Adrenal gland (tissue), 5 donors: ENCODE results near the gene NRXN2.

ENCODE experiments used
- POLR2A ChIP-seq, 2 donors: fragments of 450-650 bp; IDR thresholded peaks; one replicate each; pipeline ENCODE4 v1.6.1; 2017; ENCODE audit warnings: antibody characterized with exemption in 2 of 2, mild to moderate bottlenecking in 2 of 2, moderate library complexity in 1 of 2
- TF ChIP-seq, protein P1 (sequence below), 6 experiments: fragments of 450-650 bp in 4 of 6; fragments of 200-600 bp in 2 of 6; sonication (generic) in 1 of 6; IDR thresholded peaks; 1 replicate in 5 of 6; 2 replicates in 1 of 6; pipeline versions ENCODE4 v1.5.1 to v1.8.0; 2016 to 2021; ENCODE audit warnings: antibody characterized with exemption in 6 of 6, mild to moderate bottlenecking in 2 of 6, moderate library complexity in 1 of 6
- donor health status: DM: no; HTN: no; CAD: no.

DNA sequence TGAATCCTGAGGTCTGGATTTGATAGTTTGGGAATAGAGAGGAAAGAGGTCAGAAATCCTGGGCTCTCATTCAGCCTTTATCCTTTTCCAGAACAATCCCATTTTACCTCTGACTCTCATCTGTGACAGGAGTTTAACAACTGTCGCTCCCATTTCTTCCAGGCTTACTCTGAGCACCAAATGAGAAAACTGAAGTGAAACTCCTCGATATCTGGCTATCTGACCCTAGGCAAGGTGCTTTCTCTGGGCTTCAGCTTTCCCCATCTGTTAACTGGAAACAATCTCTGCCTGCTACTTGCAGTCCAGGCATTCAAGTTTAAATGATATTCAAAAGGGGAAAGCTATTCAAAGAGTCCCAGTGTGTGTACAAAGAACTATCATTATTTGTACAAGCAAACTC lies 50.1 kb downstream of the NRXN2 start:
- TF ChIP-seq, protein P1, sequence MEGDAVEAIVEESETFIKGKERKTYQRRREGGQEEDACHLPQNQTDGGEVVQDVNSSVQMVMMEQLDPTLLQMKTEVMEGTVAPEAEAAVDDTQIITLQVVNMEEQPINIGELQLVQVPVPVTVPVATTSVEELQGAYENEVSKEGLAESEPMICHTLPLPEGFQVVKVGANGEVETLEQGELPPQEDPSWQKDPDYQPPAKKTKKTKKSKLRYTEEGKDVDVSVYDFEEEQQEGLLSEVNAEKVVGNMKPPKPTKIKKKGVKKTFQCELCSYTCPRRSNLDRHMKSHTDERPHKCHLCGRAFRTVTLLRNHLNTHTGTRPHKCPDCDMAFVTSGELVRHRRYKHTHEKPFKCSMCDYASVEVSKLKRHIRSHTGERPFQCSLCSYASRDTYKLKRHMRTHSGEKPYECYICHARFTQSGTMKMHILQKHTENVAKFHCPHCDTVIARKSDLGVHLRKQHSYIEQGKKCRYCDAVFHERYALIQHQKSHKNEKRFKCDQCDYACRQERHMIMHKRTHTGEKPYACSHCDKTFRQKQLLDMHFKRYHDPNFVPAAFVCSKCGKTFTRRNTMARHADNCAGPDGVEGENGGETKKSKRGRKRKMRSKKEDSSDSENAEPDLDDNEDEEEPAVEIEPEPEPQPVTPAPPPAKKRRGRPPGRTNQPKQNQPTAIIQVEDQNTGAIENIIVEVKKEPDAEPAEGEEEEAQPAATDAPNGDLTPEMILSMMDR (IDR thresholded peaks at IDR 0.05) = no peak
- TF ChIP-seq POLR2A (IDR thresholded peaks at IDR 0.05) = no peak
